OCI-LY3 (cell line): ENCODE data around the gene KCNK13.

Experiments used
- H2AFZ ChIP-seq: fragments of 200-600, 300-600 bp; shearing (Covaris generic); 2 replicates; pipeline ENCODE4 v1.6.0; 2014; ENCODE audit warnings: antibody characterized with exemption, low read depth, low read length
- H3K27ac ChIP-seq: fragments of 200-600, 300-600 bp; sonication (generic); 2 replicates; pipeline ENCODE4 v1.5.1; 2014; ENCODE audit warnings: mild to moderate bottlenecking, low read length, moderate library complexity, mixed read lengths
- H3K27me3 ChIP-seq: fragments of 200-600, 300-600 bp; sonication (generic); 2 replicates; pipeline ENCODE4 v1.6.1; 2014; ENCODE audit warnings: low read depth, low read length, mixed read lengths
- H3K36me3 ChIP-seq: fragments of 200-600, 300-600 bp; sonication (generic); replicated peaks from 2 replicates; pipeline ENCODE3; 2014; ENCODE audit warnings: low read depth, low read length, mixed read lengths
- H3K4me1 ChIP-seq: fragments of 300-600, 200-600 bp; sonication (generic); 2 replicates; pipeline ENCODE4 v1.6.1; 2014; ENCODE audit warnings: low read length, mixed read lengths
- H3K4me2 ChIP-seq: fragments of 200-600, 300-600 bp; sonication (generic); 2 replicates; pipeline ENCODE4 v1.6.1; 2014; ENCODE audit warnings: low read length, mixed read lengths
- H3K4me3 ChIP-seq: fragments of 300-600, 200-600 bp; sonication (generic); 2 replicates; pipeline ENCODE4 v1.5.1; 2014; ENCODE audit warnings: antibody characterized with exemption, mild to moderate bottlenecking, low read length, moderate library complexity
- H3K79me2 ChIP-seq: fragments of 300-600, 200-600 bp; shearing (Covaris generic); 2 replicates; pipeline ENCODE4 v1.6.1; 2014; ENCODE audit warnings: mild to moderate bottlenecking, low read length, mixed read lengths
- H3K9ac ChIP-seq: fragments of 300-600, 200-600 bp; shearing (Covaris generic); 2 replicates; pipeline ENCODE4 v1.6.0; 2014; ENCODE audit warnings: mild to moderate bottlenecking, low read length, moderate library complexity
- H3K9me3 ChIP-seq: fragments of 200-600, 300-600 bp; shearing (Covaris generic); 2 replicates; pipeline ENCODE4 v1.6.1; 2014; ENCODE audit warnings: low read length, mixed read lengths; ENCODE audit not compliant: insufficient read depth
- H4K20me1 ChIP-seq: fragments of 200-600, 300-600 bp; sonication (generic); 2 replicates; pipeline ENCODE4 v1.6.1; 2016; ENCODE audit warnings: low read length, mixed read lengths; ENCODE audit not compliant: insufficient read depth
- CTCF ChIP-seq: fragments of 200-600, 300-600 bp; sonication (generic); IDR thresholded peaks from 2 replicates; pipeline ENCODE4 v1.5.1; 2014; ENCODE audit warnings: antibody characterized with exemption, low read length, low read depth
- EZH2phosphoT487 ChIP-seq: fragments of 200-600 bp; shearing (Covaris generic); IDR thresholded peaks from 2 replicates; pipeline ENCODE4 v1.6.1; 2018; ENCODE audit warnings: antibody characterized with exemption, mixed run types, low read depth

Gene KCNK13

DNA sequence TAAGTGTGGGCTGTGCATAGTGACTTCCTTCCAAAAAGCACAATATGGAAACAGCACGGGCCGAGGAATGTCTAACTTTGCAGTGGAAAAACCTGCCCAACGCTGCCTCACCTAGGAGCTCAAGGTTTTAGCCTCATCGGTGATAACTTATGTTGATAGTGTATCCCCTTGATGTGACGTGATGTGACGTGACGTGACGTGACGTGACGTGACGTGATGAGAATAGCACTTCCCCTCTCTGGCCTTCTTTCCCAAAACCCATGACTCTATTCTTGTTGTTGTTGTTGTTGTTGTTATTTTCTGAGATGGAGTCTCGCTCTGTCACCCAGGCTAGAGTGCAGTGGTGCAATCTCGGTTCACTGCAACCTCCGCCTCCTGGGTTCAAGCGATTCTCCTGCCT lies 64.5 kb downstream of the KCNK13 start:
- H3K27me3 ChIP-seq, result 0 out of 2 replicates have a peak, but pooled peaks cover 10% of the 10 kb centered on the region
- H3K36me3 ChIP-seq, result no peaks in the 10 kb centered on the region
- no peak overlapping the region for H3K4me2 ChIP-seq
- no peak overlapping the region for H3K9ac ChIP-seq
- H3K9me3 ChIP-seq, result no peaks in the 10 kb centered on the region
- H3K79me2 ChIP-seq, result no peaks in the 10 kb centered on the region
- no peak overlapping the region for H3K27ac ChIP-seq
- H3K4me3 ChIP-seq, result no peak overlapping the region
- TF ChIP-seq CTCF, result no peak
- TF ChIP-seq EZH2phosphoT487, result no peak
- no peak overlapping the region for H2AFZ ChIP-seq
- H3K4me1 ChIP-seq, result no peaks in the 10 kb centered on the region
- no peaks in the 10 kb centered on the region for H4K20me1 ChIP-seq

DNA sequence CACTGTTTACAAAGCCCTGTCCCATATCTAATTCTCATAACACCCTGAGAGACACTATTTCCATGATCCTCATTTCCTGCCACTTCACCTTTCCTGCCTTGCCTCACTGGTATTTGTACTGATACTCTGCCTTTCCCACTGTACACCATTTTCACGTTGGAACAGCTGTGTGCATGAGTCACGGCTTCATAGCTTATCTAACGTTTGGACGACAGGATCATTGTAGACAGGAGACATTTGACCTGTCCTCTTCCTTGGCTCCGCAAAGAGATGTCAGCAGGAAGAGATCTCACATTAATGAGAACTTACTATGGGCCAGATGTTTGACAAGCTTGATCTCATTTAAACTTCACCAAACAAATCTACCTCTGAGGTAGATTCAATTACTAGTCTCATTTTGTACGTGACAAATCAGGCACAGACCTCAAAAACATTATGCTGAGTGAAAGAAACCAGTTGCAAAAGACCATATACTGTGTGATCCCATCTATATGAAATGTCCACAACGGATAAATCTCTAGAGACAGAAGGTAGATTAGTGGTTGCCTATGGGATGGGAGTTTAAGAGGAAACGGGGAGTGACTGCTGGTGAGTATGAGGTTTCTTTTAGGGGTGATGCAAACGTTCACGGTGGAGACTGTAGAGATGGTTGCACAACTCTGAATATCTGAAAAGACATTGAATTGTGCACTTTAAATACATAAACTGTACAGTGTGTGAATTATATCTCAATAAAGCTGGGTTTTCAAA lies 71.2 kb downstream of the KCNK13 start:
- no peak overlapping the region for H3K9ac ChIP-seq
- no peaks in the 10 kb centered on the region for H4K20me1 ChIP-seq
- H3K4me2 ChIP-seq, result no peak overlapping the region
- no peaks in the 10 kb centered on the region for H3K79me2 ChIP-seq
- H3K27ac ChIP-seq, result no peak overlapping the region
- H3K4me1 ChIP-seq, result no peaks in the 10 kb centered on the region
- H2AFZ ChIP-seq, result no peak overlapping the region
- TF ChIP-seq EZH2phosphoT487 (no peak), CTCF (no peak)
- no peaks in the 10 kb centered on the region for H3K36me3 ChIP-seq
- H3K27me3 ChIP-seq, result 0 out of 2 replicates have a peak, but pooled peaks cover 3% of the 10 kb centered on the region
- H3K9me3 ChIP-seq, result no peaks in the 10 kb centered on the region
- H3K4me3 ChIP-seq, result no peak overlapping the region

DNA sequence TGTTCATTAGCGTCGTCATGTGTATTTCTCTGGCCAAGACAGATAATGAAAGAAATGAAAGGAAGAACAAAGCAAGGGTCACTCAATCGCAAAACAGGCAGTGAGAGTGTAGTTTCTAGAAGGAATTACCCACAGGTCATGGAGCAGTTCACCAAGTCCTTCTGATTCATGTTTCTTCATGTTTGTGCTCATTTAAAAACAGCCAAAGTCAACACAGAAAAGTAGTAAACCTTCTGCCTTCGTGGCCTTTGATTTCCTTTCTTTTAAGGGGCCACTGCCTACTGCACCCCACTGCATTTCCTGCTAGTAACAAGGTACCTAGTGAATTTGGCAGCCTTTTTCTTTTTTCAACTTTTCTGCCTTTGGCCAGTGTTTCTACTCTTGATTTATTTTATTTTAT lies 75.1 kb downstream of the KCNK13 start:
- no peak for TF ChIP-seq CTCF
- H3K36me3 ChIP-seq, result no peaks in the 10 kb centered on the region
- H3K27ac ChIP-seq, result no peak overlapping the region
- H3K27me3 ChIP-seq, result 0 out of 2 replicates have a peak, but pooled peaks cover 3% of the 10 kb centered on the region
- H3K79me2 ChIP-seq, result no peaks in the 10 kb centered on the region
- H2AFZ ChIP-seq, result no peak overlapping the region
- H4K20me1 ChIP-seq, result no peaks in the 10 kb centered on the region
- no peak overlapping the region for H3K9ac ChIP-seq
- no peak overlapping the region for H3K4me3 ChIP-seq
- H3K4me1 ChIP-seq, result no peaks in the 10 kb centered on the region
- no peak overlapping the region for H3K4me2 ChIP-seq
- H3K9me3 ChIP-seq, result no peaks in the 10 kb centered on the region

DNA sequence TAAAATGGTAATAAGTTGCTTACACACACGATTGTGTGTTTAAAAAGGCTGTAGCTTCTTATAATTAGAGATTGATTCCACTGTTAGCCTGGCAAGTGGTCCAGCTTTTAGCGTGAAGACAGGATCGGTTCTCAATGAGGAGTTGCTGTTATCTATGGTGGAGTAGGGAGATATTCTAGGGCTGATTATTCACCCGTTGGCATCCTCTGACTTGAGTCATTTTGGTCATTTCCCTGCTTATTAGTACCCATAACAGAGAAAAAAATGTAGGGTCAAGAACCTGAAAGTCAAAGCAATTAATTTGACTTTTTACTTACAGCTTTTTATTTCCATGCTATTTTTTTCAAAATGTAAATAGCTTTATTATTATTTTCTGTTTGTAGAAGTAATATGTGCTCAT lies 76.0 kb downstream of the KCNK13 start:
- Histone ChIP-seq H3K27ac (no peak overlapping the region), H3K79me2 (no peaks in the 10 kb centered on the region), H4K20me1 (no peaks in the 10 kb centered on the region), H3K9ac (no peak overlapping the region), H3K4me2 (no peak overlapping the region), H3K36me3 (no peaks in the 10 kb centered on the region), H3K27me3 (0 out of 2 replicates have a peak, but pooled peaks cover 3% of the 10 kb centered on the region), H3K4me3 (no peak overlapping the region), H3K9me3 (no peaks in the 10 kb centered on the region), H2AFZ (no peak overlapping the region), H3K4me1 (no peaks in the 10 kb centered on the region)
- no peak for TF ChIP-seq EZH2phosphoT487
- no peak for TF ChIP-seq CTCF
